Activated T-cell treated with anti-CD3 and anti-CD28 coated beads, Interleukin-2, amount 50 U/mL, for 48 hours (primary cell): Measurements from ENCODE around the gene MYO7B.
"Not testable (repeated sequence)": the region's sequence is repeated elsewhere in the genome, so short reads cannot be mapped to it uniquely, and the experiment has no call there.

Experiments used
- DNase-seq, 2 experiments: peaks; one replicate each; pipeline ENCODE4 v3.0.0-alpha.2; 2020

The MYO7B gene

DNA sequence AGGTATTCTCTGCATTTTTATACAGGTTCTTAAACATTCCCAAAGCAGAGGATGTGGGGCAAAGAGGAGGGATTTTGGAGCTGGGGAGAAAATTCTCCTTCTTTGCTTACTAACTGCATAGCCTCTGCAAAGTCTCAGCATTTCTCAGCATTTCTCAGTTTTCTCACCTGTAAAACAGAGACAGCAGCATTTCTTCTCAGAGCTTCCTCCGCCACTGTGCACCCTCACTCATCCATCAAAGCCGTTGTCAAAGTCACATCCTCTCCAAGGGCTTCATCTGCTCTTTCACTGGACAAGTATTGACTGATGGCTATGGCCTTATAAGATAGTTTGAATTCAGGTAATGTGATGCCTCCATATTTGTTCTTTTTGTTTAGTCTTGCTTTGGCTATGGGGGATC is 17.4 kb downstream of the MYO7B start:
- DNase-seq, result no peak

DNA sequence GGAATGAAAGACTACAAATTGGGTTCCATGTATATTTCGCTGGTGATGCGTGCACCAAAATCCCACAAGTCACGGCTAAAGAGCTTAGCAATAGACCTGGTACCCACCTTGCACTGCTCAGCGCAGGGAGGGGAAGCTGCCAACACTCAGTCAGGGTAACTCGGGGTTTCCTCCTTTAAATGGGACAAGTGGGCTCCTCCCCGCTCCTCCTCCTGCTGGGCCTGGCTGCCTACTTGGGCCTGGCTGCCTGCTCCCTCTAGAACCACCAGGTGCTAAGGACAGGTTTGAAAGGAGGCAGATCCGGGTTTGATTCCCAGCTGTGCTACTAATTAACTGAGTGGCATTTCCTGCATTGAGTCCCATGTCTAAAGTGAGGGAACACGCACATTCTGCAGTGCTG is 23.4 kb downstream of the MYO7B start:
- no peak for DNase-seq

DNA sequence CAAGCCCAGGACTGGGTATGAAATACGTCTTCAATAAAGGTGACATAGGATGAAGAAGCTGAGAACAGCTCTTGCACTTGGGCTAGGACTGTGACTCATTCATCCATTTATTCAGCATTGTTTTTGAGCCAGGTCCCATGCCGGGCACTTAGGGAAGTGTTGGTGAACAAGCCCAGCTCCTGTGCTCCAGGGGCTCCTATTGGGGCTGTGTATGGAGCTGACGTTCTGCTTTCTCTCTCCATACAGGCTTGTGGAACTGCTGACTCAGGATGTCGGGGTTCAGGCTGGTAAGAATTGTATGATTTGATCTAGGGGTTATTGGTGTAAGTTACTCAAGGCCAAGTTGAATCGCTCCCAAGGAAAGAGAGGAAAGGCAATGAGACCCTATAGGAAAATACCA is 24.0 kb downstream of the MYO7B start:
- peak in 1 of 2 experiments; percentile 13 for DNase-seq

- DNase-seq, result peak in 1 of 2 experiments; percentile 10
Observed at GRCh38 chr2:127560201-127560930, 24.9 kb downstream of the MYO7B start.

GRCh38 chr2:127560931-127561280 is 25.4 kb downstream of the MYO7B start:
- DNase-seq, result peak; percentile 1 to 7

- DNase-seq, result peak; percentile 7
Observed at GRCh38 chr2:127561371-127561770, 25.9 kb downstream of the MYO7B start.

GRCh38 chr2:127562936-127563335 is 27.5 kb downstream of the MYO7B start:
- no peak for DNase-seq

DNA sequence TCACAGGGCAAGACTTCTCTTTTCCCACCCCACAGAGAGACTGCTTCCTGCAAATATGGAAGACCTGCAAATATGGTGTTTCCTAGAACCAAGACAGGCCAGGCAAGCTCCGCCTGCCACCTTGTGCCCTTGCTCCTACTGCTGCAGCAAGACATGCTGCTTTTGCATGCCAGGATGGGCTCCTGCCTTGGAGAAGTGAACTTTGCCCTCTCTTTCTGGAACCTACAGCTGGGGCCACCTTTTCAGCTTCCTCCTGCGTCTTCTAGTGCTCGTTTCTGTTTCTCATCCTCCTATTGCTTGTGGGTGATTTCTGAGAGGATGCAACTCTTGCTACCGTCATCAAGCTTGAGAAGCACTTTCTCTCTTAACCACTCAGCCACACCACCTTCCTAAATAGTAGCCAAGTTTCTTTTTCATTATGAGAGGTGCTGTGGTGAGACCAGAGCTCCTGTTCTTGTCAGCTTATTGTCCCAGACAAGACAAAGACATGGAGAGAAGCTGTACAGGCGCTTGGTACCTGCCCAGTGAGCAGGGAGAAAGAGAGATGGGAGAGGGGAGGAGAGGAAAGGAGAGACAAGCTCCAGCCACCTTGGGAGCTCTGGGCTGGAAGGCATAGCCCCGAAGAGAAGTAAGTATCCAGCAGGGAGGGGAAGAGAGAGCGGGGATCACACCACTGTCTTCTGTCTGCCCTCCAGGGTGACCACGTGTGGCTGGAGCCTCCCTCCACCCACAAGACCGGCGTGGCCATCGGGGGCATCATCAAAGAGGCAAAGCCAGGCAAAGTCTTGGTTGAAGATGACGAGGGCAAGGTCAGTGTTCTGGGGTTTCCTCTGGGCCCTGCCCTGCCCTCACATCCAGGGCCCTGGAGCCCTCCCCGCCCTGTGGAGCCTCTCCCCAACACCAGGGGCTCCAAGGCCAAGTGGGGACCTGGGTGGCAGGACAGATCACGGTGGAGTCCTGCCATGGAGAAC is 28.3 kb downstream of the MYO7B start:
- peak; percentile 32 to 36 for DNase-seq

DNA sequence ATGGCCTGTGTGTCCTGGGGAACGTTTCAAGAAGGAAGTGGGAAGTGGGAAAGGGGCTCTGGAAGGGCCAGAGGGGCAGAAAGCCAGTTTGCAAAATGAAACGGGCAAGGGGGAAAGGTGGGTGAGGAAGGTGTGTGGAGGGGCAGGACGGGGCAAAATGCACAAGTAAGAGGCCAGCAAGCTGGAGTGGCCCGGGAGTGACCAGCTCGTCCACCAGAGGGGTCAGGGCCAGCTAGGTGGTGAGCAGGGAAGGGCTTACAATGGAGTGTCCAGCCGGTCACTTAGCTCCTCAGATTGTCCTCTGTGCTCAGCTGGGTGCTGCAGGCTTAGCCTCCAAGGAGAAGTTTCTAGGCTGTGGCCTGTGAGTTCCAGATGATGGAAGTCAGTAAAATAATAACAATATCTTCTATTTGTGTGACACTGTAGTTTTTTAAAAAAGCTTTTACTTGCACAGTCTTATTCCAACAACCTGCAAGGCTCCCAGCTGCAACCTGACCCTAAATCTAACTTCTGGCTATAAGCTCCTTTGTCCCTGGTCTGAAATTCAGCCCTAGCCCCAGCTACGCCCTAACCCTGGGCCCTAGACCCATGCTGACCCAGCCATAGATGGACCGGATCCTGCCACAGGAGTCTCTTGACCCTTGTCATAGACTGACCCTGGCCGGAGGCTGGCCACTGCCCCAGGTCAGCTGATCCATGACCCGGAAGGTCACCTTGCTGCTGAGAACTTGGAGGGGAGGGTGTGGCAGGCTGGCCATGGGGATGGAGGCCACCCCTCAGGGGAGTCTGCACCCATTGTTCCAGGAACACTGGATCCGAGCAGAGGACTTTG is 29.2 kb downstream of the MYO7B start:
- no peak for DNase-seq

GRCh38 chr2:127565261-127566138 is 30.0 kb downstream of the MYO7B start:
- no peak for DNase-seq

DNA sequence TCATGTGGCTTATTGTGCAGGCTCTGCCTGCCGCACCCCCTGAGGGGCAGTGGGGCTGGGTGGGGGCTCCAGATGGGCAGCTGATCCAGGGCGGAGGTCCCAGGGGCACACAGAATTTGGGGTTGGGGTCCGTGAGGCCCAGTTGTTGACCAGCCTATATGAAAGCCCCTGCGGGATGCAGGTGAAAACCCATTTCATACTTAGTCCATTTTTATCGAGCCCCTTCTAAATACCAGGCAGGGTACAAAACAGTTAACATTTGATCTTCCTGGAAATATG is 30.6 kb downstream of the MYO7B start:
- no peak for DNase-seq

GRCh38 chr2:127566576-127566975 is 31.1 kb downstream of the MYO7B start:
- DNase-seq, result no peak

DNA sequence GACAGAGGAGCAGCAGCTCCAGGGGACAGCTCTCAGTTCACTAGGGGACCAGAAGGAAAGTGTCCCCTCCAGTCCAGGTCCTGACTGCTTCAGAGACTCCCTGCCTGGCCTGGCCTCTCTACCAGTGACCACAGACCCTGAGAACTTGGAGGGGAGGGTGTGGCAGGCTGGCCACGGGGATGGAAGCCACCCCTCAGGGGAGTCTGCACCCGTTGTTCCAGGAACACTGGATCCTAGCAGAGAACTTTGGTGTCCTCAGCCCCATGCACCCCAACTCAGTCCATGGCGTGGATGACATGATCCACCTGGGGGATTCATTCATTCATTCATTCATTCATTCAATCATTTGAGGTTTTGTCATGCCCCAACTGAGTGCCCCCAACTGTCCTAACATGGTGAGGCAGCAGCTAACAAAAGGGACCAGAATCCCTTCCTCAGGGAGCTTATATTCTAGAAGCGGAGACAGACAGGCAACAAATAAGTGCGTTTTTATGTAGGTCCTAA is 31.9 kb downstream of the MYO7B start:
- no peak for DNase-seq

GRCh38 chr2:127568128-127568527 is 32.6 kb downstream of the MYO7B start:
- DNase-seq, result no peak

DNA sequence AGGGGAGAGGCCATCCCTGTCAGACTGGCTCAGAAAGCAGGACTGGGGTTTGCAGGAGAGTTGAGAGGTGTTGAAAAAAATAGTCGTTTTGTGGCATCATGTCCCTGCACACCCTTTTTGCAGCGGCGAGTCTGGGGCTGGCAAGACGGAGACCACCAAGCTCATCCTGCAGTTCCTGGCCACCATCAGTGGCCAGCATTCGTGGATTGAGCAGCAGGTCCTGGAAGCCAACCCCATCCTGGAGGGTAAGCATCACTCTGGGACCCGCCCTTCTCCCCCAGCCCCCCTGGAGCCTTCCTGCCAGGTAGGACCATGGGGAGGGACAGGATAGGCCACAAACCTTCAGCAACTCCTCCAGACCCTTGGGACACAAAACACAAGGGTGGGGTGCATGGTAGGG is 34.2 kb downstream of the MYO7B start:
- no peak for DNase-seq

DNA sequence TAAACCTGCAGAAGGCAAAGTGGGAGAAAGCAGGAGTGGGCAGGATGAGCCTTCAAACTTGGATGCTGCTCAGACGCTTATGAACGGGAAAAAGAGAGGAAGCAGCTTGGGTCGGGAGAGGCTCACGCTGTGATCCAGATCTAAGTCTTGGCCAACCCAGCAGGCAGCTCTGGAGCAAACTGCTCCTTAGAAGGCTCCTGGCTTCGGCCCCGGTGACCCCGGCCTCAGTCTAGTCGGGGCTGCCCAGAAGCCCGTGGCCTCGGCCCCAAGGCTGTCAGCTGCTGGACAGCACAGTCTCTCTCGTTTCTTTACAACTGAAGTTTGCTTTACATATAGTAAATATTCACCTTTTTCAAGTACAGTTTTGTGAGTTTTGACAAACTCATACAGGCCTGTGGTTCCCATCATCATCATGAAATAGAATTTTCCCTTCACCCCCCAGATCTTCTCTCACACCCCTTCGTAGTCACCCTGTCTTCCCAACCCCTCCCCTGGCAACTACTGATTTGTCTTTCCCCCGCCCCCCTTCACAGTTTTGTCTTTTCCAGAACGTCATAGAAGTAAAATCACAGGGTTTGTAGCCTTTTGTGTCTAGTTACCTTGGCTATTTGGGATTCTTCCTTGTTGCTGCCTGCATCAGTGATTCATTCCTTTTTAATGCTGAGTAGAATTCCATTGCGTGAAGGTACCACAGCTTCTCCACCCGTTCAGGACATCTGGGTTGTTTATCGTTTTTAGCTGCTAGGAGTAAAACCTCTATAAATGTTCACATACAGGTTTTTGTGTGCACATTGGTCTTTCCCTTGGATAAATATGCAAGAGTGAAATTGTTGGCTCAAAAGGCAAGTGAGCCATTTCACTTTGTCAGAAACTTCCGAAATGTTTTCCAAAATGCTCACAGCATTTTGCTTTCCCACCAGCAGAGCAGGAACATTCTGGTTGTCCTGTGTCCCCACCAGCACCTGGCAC is 35.1 kb downstream of the MYO7B start:
- DNase-seq, result peak in 1 of 2 experiments; percentile 4

DNA sequence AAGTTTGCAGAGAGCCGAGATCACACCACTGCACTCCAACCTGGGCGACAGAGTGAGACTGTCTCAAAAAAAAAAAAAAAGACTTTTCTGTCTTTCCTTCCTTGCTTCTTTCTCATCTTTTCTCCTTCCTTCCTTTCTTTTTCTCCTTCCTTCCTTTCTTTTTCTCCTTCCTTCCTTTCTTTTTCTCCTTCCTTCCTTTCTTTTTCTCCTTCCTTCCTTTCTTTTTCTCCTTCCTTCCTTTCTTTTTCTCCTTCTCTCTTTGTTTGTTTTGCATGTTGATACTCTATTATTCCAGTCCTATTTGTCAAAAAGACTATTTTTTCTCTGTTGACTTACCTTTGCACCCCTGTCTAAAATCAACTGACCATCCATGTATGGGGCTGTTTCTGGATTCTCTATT is 36.9 kb downstream of the MYO7B start:
- DNase-seq, result not testable (repeated sequence)

DNA sequence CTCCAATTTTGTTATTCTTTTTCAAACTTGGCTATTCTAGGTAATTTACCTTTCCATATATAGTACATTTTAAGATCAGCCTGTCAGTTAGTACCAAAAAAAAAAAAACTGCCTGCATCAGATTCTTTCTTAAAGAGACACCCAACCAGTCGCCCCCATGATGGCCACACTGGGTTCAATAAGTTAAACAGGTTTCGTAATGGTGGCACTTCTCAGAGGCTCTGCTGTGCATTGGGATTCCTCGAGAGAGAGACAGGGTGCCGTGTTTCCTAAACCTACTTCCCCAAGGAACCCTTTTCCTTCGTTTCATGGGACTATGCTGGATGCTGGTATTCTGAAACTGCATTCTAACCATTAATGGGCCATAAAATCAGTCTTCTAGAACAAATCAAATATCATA is 37.4 kb downstream of the MYO7B start:
- no peak for DNase-seq

DNA sequence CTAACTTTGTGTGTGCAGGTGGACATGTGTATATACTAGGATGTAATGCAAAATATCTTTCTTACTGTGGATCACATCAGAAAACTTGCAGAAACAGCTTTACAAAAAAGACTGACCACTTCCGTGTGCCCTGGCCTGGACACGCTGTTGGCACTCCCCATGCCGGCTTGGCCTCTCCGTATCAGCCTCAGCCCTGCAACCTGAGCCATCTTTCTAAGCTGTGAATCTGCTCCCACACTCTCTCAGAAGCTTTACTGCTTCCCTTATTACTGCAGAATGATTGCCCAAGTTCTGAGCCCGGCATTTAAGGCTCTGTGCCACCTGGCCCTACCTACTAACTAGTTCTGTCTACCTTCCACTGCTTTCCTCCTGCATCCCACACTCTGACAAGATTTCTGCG is 37.8 kb downstream of the MYO7B start:
- DNase-seq, result no peak

DNA sequence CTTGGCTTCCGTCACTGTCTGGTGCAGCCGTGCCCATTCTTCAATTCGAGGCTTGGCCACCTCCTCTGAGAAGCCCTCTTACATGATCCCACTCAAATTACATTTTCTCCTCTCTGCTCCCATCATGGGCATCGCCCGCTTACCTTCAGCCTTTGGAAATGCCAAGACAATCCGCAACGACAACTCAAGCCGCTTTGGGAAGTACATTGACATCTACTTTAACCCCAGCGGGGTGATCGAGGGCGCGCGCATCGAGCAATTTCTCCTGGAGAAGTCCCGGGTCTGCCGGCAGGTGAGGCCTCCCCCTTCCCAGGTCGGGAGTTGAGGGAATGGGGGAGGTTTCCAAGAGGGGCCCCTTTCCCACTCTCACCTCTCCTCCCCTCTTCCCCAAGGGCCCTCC is 38.3 kb downstream of the MYO7B start:
- no peak for DNase-seq

- DNase-seq, result peak; percentile 9 to 13
Observed at GRCh38 chr2:127574656-127575055, 39.2 kb downstream of the MYO7B start.
